NCI-H146 treated with DMSO at 0.1 percent for 48 hours (cell line): Measurements from ENCODE around the gene QPCT.

Experiments
- DNase-seq: peaks from one replicate; lab custom pipeline; 2025; ENCODE audit not compliant: unreplicated experiment; lab: John Stamatoyannopoulos, UW

QPCT gene

GRCh38 chr2:37324786-37325624, 19.4 kb upstream of the QPCT start, which contains the start of gene PRKD3:
TSS of gene PRKD3 (minus strand) at chr2:37324833. CDS start at chr2:37316524, 8,309 bp downstream.
- no peak for DNase-seq

GRCh38 chr2:37325625-37326071, 18.8 kb upstream of the QPCT start:
- DNase-seq: no peak

- no peak for DNase-seq
Observed at GRCh38 chr2:37326285-37326684, 18.1 kb upstream of the QPCT start.

GRCh38 chr2:37326866-37327634, 17.4 kb upstream of the QPCT start:
- no peak for DNase-seq

GRCh38 chr2:37330681-37331080, 13.7 kb upstream of the QPCT start:
- DNase-seq: no peak

GRCh38 chr2:37332560-37332959, 11.9 kb upstream of the QPCT start:
- DNase-seq: no peak

- DNase-seq: no peak
Observed at GRCh38 chr2:37333256-37333655, 11.2 kb upstream of the QPCT start.

- no peak for DNase-seq
Observed at GRCh38 chr2:37335604-37336003, 8.8 kb upstream of the QPCT start.

- no peak for DNase-seq
Observed at GRCh38 chr2:37337620-37338280, 6.7 kb upstream of the QPCT start.

- no peak for DNase-seq
Observed at GRCh38 chr2:37338933-37339332, 5.5 kb upstream of the QPCT start.

GRCh38 chr2:37340637-37341036, 3.8 kb upstream of the QPCT start:
- DNase-seq: no peak

- DNase-seq: no peak
Observed at GRCh38 chr2:37342591-37343220, 1.7 kb upstream of the QPCT start.

GRCh38 chr2:37343537-37344434, 644 bp upstream of the QPCT start:
- DNase-seq: no peak

- DNase-seq: no peak
Observed at GRCh38 chr2:37348155-37348554, 3.7 kb downstream of the QPCT start.

GRCh38 chr2:37349231-37349860, 4.9 kb downstream of the QPCT start:
- DNase-seq: peak; percentile 51

- DNase-seq: peak; percentile 51
Observed at GRCh38 chr2:37350034-37350433, 5.6 kb downstream of the QPCT start.

- no peak for DNase-seq
Observed at GRCh38 chr2:37354531-37354930, 10.1 kb downstream of the QPCT start.

GRCh38 chr2:37355735-37356134, 11.3 kb downstream of the QPCT start:
- no peak for DNase-seq

GRCh38 chr2:37356299-37356698, 11.9 kb downstream of the QPCT start:
- DNase-seq: no peak

GRCh38 chr2:37357069-37357468, 12.6 kb downstream of the QPCT start:
- DNase-seq: no peak
